H1 (cell line): ENCODE data around the gene CHCHD1. TPM values are rescaled to one million over a fixed set of nuclear protein-coding genes. Genes with fewer than 3 reads are reported as not detected.

Experiments
- CTCF ChIA-PET: fragments of 300-600 bp; sonication (Branson Sonifier 250); formaldehyde crosslinking; loops from one replicate; lab custom pipeline; 2021; ENCODE audit not compliant: partially characterized antibody; lab: Charles Lee
- POLR2A ChIA-PET: fragments of 300-600 bp; sonication (Branson Sonifier 250); formaldehyde crosslinking; loops from one replicate; lab custom pipeline; 2021; ENCODE audit warnings: inconsistent platforms; ENCODE audit not compliant: partially characterized antibody; lab: Charles Lee
- DNase-seq, 2 experiments: peaks; one replicate each; pipeline versions ENCODE4 v3.0.0 to v3.0.0-alpha.2; 2010 to 2022; ENCODE audit warnings: low spot score in 2 of 2, low read depth in 1 of 2, mixed read lengths in 1 of 2
- FAIRE-seq: peaks from 2 replicates; lab custom pipeline; 2011; peaks lifted over from hg19 to GRCh38; lab: Jason Lieb, UNC
- H2AFZ ChIP-seq: 2 replicates; pipeline ENCODE4 v1.8.1; 2012; ENCODE audit warnings: low read length, inconsistent platforms
- H2AK5ac ChIP-seq: 2 replicates; pipeline ENCODE4 v1.6.1; 2013; ENCODE audit warnings: low read depth, low read length
- H2BK120ac ChIP-seq: replicated peaks from 2 replicates; pipeline ENCODE3; 2013; ENCODE audit warnings: low read depth, low read length, inconsistent platforms
- H2BK12ac ChIP-seq: 2 replicates; pipeline ENCODE4 v1.6.1; 2013; ENCODE audit warnings: low read depth, low read length
- H2BK15ac ChIP-seq: 2 replicates; pipeline ENCODE4 v1.6.1; 2013; ENCODE audit warnings: low read length
- H2BK20ac ChIP-seq: 2 replicates; pipeline ENCODE4 v1.6.1; 2013; ENCODE audit warnings: low read length
- H2BK5ac ChIP-seq: 2 replicates; pipeline ENCODE4 v1.6.1; 2013; ENCODE audit warnings: low read depth, low read length
- H3K14ac ChIP-seq: 2 replicates; pipeline ENCODE4 v1.6.1; 2013; ENCODE audit warnings: inconsistent platforms; ENCODE audit not compliant: insufficient read length
- H3K18ac ChIP-seq: 2 replicates; pipeline ENCODE4 v1.6.1; 2013; ENCODE audit warnings: low read length; ENCODE audit errors: extremely low read depth
- H3K23ac ChIP-seq: 2 replicates; pipeline ENCODE4 v1.6.1; 2013; ENCODE audit warnings: inconsistent platforms; ENCODE audit not compliant: insufficient read length
- H3K23me2 ChIP-seq: 2 replicates; pipeline ENCODE4 v1.6.1; 2013; ENCODE audit warnings: low read depth, low read length
- H3K27ac ChIP-seq: 2 replicates; pipeline ENCODE4 v1.6.1; 2011; ENCODE audit warnings: low read depth, low read length, inconsistent platforms
- H3K27me3 ChIP-seq, 4 experiments: replicated peaks in 1 of 4; 1 replicate in 1 of 4; 2 replicates in 3 of 4; pipeline versions ENCODE4 v1.6.1 to v1.8.1; 2011 to 2013; ENCODE audit warnings: low read length in 3 of 4, mild to moderate bottlenecking in 3 of 4, inconsistent platforms in 2 of 4, mixed read lengths in 2 of 4, moderate library complexity in 1 of 4; ENCODE audit not compliant: control insufficient read depth in 3 of 4, insufficient read depth in 3 of 4; ENCODE audit errors: extremely low read depth in 1 of 4
- H3K36me3 ChIP-seq, 4 experiments: 2 replicates each; pipeline versions ENCODE4 v1.6.1 to v1.8.1; 2011 to 2013; ENCODE audit warnings: mild to moderate bottlenecking in 4 of 4, low read length in 3 of 4, moderate library complexity in 2 of 4, control low read depth in 1 of 4, inconsistent platforms in 1 of 4; ENCODE audit not compliant: insufficient read depth in 4 of 4, control insufficient read depth in 2 of 4
- H3K4ac ChIP-seq: replicated peaks from 2 replicates; pipeline ENCODE3; 2013; ENCODE audit warnings: low read length, low read depth, mixed read lengths, inconsistent platforms; ENCODE audit not compliant: insufficient read length
- H3K4me1 ChIP-seq, 4 experiments: replicated peaks in 1 of 4; 1 replicate in 1 of 4; 2 replicates in 3 of 4; pipeline versions ENCODE4 v1.6.1 to v1.8.1; 2011 to 2013; ENCODE audit warnings: low read length in 3 of 4, inconsistent platforms in 2 of 4, mixed read lengths in 1 of 4; ENCODE audit not compliant: insufficient read depth in 4 of 4, control insufficient read depth in 3 of 4
- H3K4me2 ChIP-seq, 2 experiments: 2 replicates each; pipeline versions ENCODE4 v1.6.1 to v1.8.1; 2011 to 2013; ENCODE audit warnings: low read depth in 2 of 2, low read length in 2 of 2, control low read depth in 1 of 2, inconsistent platforms in 1 of 2, mild to moderate bottlenecking in 1 of 2; ENCODE audit not compliant: insufficient read depth in 1 of 2
- H3K4me3 ChIP-seq, 4 experiments: fragments of 200-600, 300-600 bp in 1 of 4; sonication (generic), shearing (Covaris generic), sonication (Bioruptor Twin) in 1 of 4; 2 replicates each; pipeline versions ENCODE4 v1.5.1 to v1.8.1; 2011 to 2016; ENCODE audit warnings: low read length in 4 of 4, low read depth in 3 of 4, control low read depth in 2 of 4, inconsistent platforms in 2 of 4, mild to moderate bottlenecking in 2 of 4, mixed read lengths in 1 of 4, moderate library complexity in 1 of 4; ENCODE audit not compliant: insufficient read depth in 2 of 4; ENCODE audit errors: extremely low read depth in 1 of 4
- H3K56ac ChIP-seq: replicated peaks from 2 replicates; pipeline ENCODE3; 2013; ENCODE audit warnings: low read depth, mild to moderate bottlenecking, mixed read lengths, low read length, inconsistent platforms; ENCODE audit not compliant: insufficient read length
- H3K79me1 ChIP-seq: 2 replicates; pipeline ENCODE4 v1.6.1; 2013; ENCODE audit warnings: low read depth, low read length, control low read depth
- H3K79me2 ChIP-seq, 2 experiments: 2 replicates each; pipeline versions ENCODE4 v1.6.1 to v1.8.1; 2012 to 2013; ENCODE audit warnings: low read length in 2 of 2, mild to moderate bottlenecking in 2 of 2, inconsistent platforms in 1 of 2; ENCODE audit not compliant: insufficient read depth in 2 of 2, control insufficient read depth in 1 of 2
- H3K9ac ChIP-seq, 4 experiments: replicated peaks in 1 of 4; 1 replicate in 1 of 4; 2 replicates in 3 of 4; pipeline versions ENCODE4 v1.6.1 to v1.8.1; 2011 to 2013; ENCODE audit warnings: low read depth in 3 of 4, low read length in 3 of 4, control low read depth in 2 of 4, mild to moderate bottlenecking in 2 of 4, moderate library complexity in 2 of 4, inconsistent platforms in 1 of 4; ENCODE audit errors: extremely low read depth in 1 of 4
- H3K9me3 ChIP-seq, 2 experiments: 2 replicates each; pipeline versions ENCODE4 v1.6.1 to v1.8.1; 2012 to 2013; ENCODE audit warnings: mild to moderate bottlenecking in 2 of 2, moderate library complexity in 2 of 2, control low read depth in 1 of 2, inconsistent platforms in 1 of 2, low read depth in 1 of 2, low read length in 1 of 2, mixed read lengths in 1 of 2; ENCODE audit not compliant: insufficient read depth in 2 of 2
- H4K20me1 ChIP-seq, 2 experiments: replicated peaks in 1 of 2; 2 replicates each; pipeline versions ENCODE3 to v1.8.1; 2011 to 2013; ENCODE audit warnings: inconsistent platforms in 2 of 2, low read length in 2 of 2, mild to moderate bottlenecking in 1 of 2; ENCODE audit not compliant: insufficient read depth in 2 of 2, control insufficient read depth in 1 of 2
- H4K5ac ChIP-seq: 2 replicates; pipeline ENCODE4 v1.6.1; 2013; ENCODE audit warnings: low read length, low read depth, mixed read lengths, inconsistent platforms; ENCODE audit not compliant: insufficient read length
- H4K8ac ChIP-seq: 2 replicates; pipeline ENCODE4 v1.8.0; 2013; ENCODE audit warnings: mild to moderate bottlenecking, moderate library complexity, low read length, inconsistent platforms; ENCODE audit not compliant: insufficient read depth; ENCODE audit errors: extremely low read depth
- H4K91ac ChIP-seq: replicated peaks from 2 replicates; pipeline ENCODE3; 2013; ENCODE audit warnings: low read length, mixed read lengths, inconsistent platforms; ENCODE audit not compliant: insufficient read length
- KDM1A ChIP-seq: fragments of 200-600, 300-600 bp; sonication (generic); IDR thresholded peaks from 2 replicates; pipeline ENCODE4 v1.7.1; 2016; ENCODE audit warnings: mild to moderate bottlenecking, low read length, borderline replicate concordance
- RBBP5 ChIP-seq: IDR thresholded peaks from 2 replicates; pipeline ENCODE4 v1.7.1; 2012; ENCODE audit warnings: low read depth, mild to moderate bottlenecking, inconsistent platforms, low read length, moderate library complexity, borderline replicate concordance
- WGBS, 2 experiments: shearing (Covaris generic) in 1 of 2; methylation state at CpG; one replicate each; pipeline versions ENCODE4 v1.1.6 to v1.1.7; 2013 to 2015; ENCODE audit warnings: low lambda C conversion rate in 2 of 2, mixed read lengths in 2 of 2, inconsistent platforms in 1 of 2, low coverage in 1 of 2, missing lambda C conversion rate in 1 of 2; ENCODE audit not compliant: insufficient replicate concordance in 2 of 2, insufficient coverage in 1 of 2, insufficient read length in 1 of 2; ENCODE audit errors: extremely low coverage in 1 of 2, missing lambda C conversion rate in 1 of 2; 5-methylcytosine and 5-hydroxymethylcytosine counted together
- polyA plus RNA-seq, 7 experiments: library from polyadenylated mRNA; depleted of rRNA in 3 of 7; stranded (reverse) in 5 of 7; unstranded in 2 of 7; fragments of >200 nt in 5 of 7; fragments of 200-250 nt in 2 of 7; gene quantifications; 1 replicate in 5 of 7; 2 replicates in 1 of 7; 4 replicates in 1 of 7; pipeline versions ENCODE4 v1.2.1 to v1.2.3, GENCODE V29; 2011 to 2013; ENCODE audit warnings: missing spikeins in 2 of 7, mixed read lengths in 2 of 7
- total RNA-seq: library from RNA; stranded (reverse); fragmentation: NEBNext Ultra II Directional; extraction: Animal tissue kit (Norgen Biotek cat#: 25700); gene quantifications from 2 replicates; pipeline ENCODE4 v1.2.1, GENCODE V29; 2021

CHCHD1 gene
- total and polyA plus RNA-seq, 2 of the 8 experiments (the other 6 are each of a cell fraction or from before 2014, with no cell fraction given) = 44.9 to 58.1 TPM

DNA sequence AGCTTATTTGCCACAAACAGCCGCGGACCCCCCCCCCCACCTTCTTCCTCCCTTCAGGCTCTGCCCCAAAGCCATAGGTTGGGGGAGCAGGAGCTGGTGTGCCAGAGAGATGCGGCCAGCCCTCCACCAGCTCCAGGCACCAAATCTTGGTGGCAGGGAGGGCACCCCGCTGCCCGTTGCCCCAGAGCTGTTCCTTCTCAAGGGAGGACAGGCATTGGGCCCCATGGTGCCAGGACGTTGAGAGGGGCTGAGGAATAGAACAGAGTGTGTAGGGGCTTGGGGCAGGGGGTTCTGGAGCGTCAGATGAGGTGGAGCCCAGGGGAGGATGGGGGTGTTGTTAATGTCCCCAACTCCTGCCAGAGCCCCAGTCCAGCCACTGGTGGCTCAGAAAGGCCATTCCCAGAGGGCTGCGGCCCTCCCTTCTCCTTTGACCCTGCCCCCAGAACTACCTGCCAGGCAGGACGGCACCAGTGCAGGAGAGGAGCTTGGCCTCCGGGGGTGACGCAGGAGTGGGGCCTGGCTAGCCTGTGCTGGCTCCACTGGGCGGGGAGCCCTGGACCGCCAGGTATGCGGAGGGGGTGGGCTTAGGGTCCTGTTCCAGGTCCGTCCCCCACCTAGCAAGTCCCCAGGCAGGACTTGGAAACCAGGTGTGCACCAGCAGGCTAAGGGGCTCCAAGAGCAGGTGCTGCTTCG, 47.7 kb upstream of the CHCHD1 start:
- TF ChIP-seq KDM1A (no peak), RBBP5 (no peak)
- FAIRE-seq = no peak
- H3K4me2 ChIP-seq = no peak overlapping the region
- H3K23me2 ChIP-seq = 0 out of 2 replicates have a peak, but pooled peaks cover 2% of the 10 kb centered on the region
- H4K91ac ChIP-seq = no peak overlapping the region
- H3K27ac ChIP-seq = no peak overlapping the region
- H3K56ac ChIP-seq = no peak overlapping the region
- ChIA-PET POLR2A (interaction anchor here (0.5 to 8.3 kb wide), 6 partner anchors 8 to 67 kb away, joined by 3 to 124 read pairs (median 4); partner anchors contain the start of genes CHCHD1 and SEC24C), CTCF (interaction anchor here (0.6 kb wide), 1 partner anchor 18 kb away, joined by 3 read pairs; no protein-coding TSS in a partner anchor)
- no peak overlapping the region for H2BK5ac ChIP-seq
- DNase-seq = no peak
- no peak overlapping the region for H3K23ac ChIP-seq
- H3K9me3 ChIP-seq = no peaks in the 10 kb centered on the region
- H3K4ac ChIP-seq = no peak overlapping the region
- H3K27me3 ChIP-seq = no peaks in the 10 kb centered on the region
- peaks cover 0 to 10% (median 3%) of the 10 kb centered on the region in 4 experiments; a peak in 4 of 8 replicates for H3K36me3 ChIP-seq
- H4K8ac ChIP-seq = no peak overlapping the region
- no peak overlapping the region for H3K18ac ChIP-seq
- peaks cover 0 to 12% of the 10 kb centered on the region in 2 experiments; a peak in 1 of 4 replicates for H3K79me2 ChIP-seq
- H2BK12ac ChIP-seq = no peak overlapping the region
- H2BK15ac ChIP-seq = no peak overlapping the region
- no peaks in the 10 kb centered on the region for H3K4me1 ChIP-seq
- H3K4me3 ChIP-seq = no peak overlapping the region
- H4K20me1 ChIP-seq = no peaks in the 10 kb centered on the region
- peaks cover 4% of the 10 kb centered on the region; the same call in 1 of the 2 replicates for H3K79me1 ChIP-seq
- H2AFZ ChIP-seq = no peak overlapping the region
- H4K5ac ChIP-seq = no peak overlapping the region
- H3K9ac ChIP-seq = no peak overlapping the region
- no peak overlapping the region for H2BK120ac ChIP-seq
- WGBS, 2 experiments = 88% methylated on average over 14 of the region's 16 CpGs; no CpG with 5 or more reads in 1 of the 2 experiments
- H2BK20ac ChIP-seq = no peak overlapping the region
- H2AK5ac ChIP-seq = no peak overlapping the region
- H3K14ac ChIP-seq = no peak overlapping the region
